Hippocampal formation (tissue), 2 donors: ENCODE measurements around the gene TPGS1.
"Not testable (repeated sequence)": the region's sequence is repeated elsewhere in the genome, so short reads cannot be mapped to it uniquely, and the experiment has no call there.

Experiments used
- DNase-seq, 2 donors: peaks; one replicate each; lab custom pipeline; 2025; lab: John Stamatoyannopoulos, UW

Gene TPGS1

GRCh38 chr19:475360-475759 is 31.9 kb upstream of the TPGS1 start:
- no peak for DNase-seq

- DNase-seq = peak in 1 of 2 donors; percentile 41
Observed at GRCh38 chr19:478236-478903, 28.9 kb upstream of the TPGS1 start.

GRCh38 chr19:478976-479375 is 28.3 kb upstream of the TPGS1 start:
- no peak for DNase-seq

- peak; percentile 30 to 80 for DNase-seq
Observed at GRCh38 chr19:480016-480855, 27.1 kb upstream of the TPGS1 start.

- DNase-seq = not testable (repeated sequence)
Observed at GRCh38 chr19:481100-481499, 26.2 kb upstream of the TPGS1 start.

- no peak for DNase-seq
Observed at GRCh38 chr19:482186-483041, 24.9 kb upstream of the TPGS1 start.

- no peak for DNase-seq
Observed at GRCh38 chr19:483332-484072, 23.8 kb upstream of the TPGS1 start.

GRCh38 chr19:484494-484893 is 22.8 kb upstream of the TPGS1 start:
- no peak for DNase-seq

- no peak for DNase-seq
Observed at GRCh38 chr19:485077-485476, 22.2 kb upstream of the TPGS1 start.

- DNase-seq = peak; percentile 94 to 99
Observed at GRCh38 chr19:485583-486236, 21.6 kb upstream of the TPGS1 start.

GRCh38 chr19:488505-489417 is 18.5 kb upstream of the TPGS1 start:
- DNase-seq = peak; percentile 90 to 99

GRCh38 chr19:489418-490196 is 17.7 kb upstream of the TPGS1 start:
- DNase-seq = no peak

- DNase-seq = no peak
Observed at GRCh38 chr19:491146-491741, 16.1 kb upstream of the TPGS1 start.

- no peak for DNase-seq
Observed at GRCh38 chr19:492091-492531, 15.2 kb upstream of the TPGS1 start.

GRCh38 chr19:493391-494170 is 13.7 kb upstream of the TPGS1 start:
- no peak for DNase-seq

- no peak for DNase-seq
Observed at GRCh38 chr19:494171-495080, 12.9 kb upstream of the TPGS1 start.

GRCh38 chr19:495081-495401 is 12.3 kb upstream of the TPGS1 start:
- no peak for DNase-seq
